ENCODE results near the gene R3HDM2.

The R3HDM2 gene

DNA sequence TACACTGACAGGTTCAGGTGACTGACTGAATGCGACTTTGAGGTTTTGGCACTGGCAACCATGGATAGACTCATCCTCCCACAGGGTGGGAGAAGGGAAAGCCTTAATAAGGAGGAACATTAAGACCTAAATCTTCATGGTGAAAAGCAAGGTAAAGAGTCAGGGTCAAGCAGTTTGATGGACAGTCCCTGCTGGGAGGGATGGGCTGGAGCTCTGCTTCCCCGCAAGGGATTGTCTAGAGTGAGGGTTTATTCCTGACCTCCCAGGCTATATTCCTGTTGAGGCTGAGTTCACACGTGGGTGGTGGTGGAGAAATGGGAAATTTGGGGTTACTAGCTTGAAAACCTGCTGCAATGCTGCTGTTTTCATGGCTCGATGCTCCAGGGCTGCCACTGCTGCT is 170.5 kb downstream of the R3HDM2 start:
- no peak for DNase-seq

GRCh38 chr12:57258977-57259970 is 171.6 kb downstream of the R3HDM2 start:
- no peak for DNase-seq

- no peak for DNase-seq
Observed at GRCh38 chr12:57255916-57256315, 174.9 kb downstream of the R3HDM2 start.

- DNase-seq = no peak
Observed at GRCh38 chr12:57254506-57255280, 176.2 kb downstream of the R3HDM2 start.

GRCh38 chr12:57250956-57251355 is 179.9 kb downstream of the R3HDM2 start, which contains the start of gene STAC3:
TSS of gene STAC3 (minus strand) at chr12:57251187. CDS start at chr12:57249636, 1,551 bp downstream.
- no peak for DNase-seq

DNA sequence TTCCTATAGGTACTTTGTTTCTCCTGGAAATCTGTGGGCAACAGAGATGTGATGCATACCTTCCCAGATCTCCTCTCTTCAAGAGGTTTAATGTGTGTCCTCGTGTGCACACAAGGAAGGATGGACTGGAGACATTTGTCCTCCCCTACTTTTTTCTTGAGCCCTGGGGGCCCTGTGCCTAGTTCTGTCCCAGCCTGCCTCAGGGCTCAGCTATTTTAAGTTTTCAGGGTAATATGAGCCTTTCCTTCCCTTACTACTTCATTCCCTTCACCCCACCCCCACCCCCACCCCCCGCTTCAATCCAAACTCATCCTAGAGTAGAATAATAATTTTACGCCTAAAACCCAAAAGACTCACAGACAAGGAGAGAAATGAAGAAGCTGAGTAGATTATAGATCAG is 180.3 kb downstream of the R3HDM2 start:
- no peak for DNase-seq

DNA sequence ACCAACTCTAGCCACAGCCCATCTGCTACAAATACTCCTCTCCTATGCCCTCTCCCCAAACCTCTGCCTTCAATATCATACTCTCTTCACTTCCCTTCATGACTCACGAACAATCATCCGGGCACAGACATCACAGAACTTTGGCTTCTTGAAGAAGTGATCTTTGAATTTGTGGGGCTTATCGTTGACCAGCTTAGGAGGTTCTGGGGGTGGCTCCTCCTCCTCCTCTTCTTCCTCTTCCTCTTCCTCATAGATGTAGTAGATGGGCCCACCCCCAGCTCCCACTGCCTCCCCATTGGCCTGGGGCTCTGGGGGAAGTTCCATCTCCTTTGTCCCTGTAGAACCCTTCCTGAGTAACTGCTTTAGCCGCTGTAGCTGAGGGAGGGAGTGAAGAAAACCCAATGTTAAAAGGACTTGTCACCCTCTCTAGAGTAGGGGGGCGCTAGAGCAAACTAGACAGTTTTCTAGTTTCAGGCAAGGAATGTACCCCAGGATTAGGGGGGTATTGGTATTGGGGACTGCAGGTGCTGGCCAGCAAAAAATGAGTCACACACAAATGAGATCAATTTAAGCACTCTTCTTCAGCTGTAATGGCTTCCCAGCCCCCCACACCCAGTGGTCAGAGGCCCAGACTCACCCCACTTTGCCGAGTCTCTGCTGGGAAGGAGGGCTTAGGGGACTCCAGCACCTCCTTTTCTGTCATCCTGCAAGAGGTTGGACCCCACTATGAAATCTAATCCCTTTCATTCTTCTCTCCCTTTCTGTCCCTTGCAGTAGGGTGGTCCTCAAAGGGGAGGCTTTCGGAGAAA is 181.7 kb downstream of the R3HDM2 start:
- DNase-seq = no peak

GRCh38 chr12:57247041-57247440 is 183.8 kb downstream of the R3HDM2 start:
- no peak for DNase-seq

DNA sequence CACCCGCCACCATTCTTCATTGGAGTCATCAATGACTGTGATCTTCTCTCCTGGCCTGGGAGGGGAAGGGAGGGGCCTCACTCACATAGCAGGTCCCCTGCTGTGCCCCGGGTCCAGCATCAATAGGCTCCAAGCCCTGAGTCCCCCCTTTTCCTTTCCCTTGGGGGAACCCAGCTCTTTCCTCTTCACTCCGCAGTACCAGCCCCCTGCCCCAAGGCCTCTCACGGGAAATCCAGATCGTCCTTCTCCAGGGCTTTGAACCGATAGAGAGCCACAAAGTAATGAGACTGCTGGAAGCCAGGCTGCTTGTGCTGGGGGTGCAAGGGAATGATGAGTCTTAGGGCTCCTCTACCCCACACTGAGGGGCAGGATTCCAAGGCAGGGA is 186.5 kb downstream of the R3HDM2 start:
- no peak for DNase-seq

GRCh38 chr12:57243521-57244311 is 187.1 kb downstream of the R3HDM2 start:
- DNase-seq = peak; percentile 68 to 70

GRCh38 chr12:57242691-57243454 is 188.0 kb downstream of the R3HDM2 start:
- DNase-seq = peak; percentile 61 to 90

- DNase-seq = no peak
Observed at GRCh38 chr12:57242329-57242690, 188.5 kb downstream of the R3HDM2 start.

GRCh38 chr12:57241402-57242310 is 189.2 kb downstream of the R3HDM2 start:
- DNase-seq = no peak

GRCh38 chr12:57240926-57241401 is 189.9 kb downstream of the R3HDM2 start:
- no peak for DNase-seq

GRCh38 chr12:57240066-57240921 is 190.5 kb downstream of the R3HDM2 start:
- DNase-seq = peak; percentile 60 to 71

DNA sequence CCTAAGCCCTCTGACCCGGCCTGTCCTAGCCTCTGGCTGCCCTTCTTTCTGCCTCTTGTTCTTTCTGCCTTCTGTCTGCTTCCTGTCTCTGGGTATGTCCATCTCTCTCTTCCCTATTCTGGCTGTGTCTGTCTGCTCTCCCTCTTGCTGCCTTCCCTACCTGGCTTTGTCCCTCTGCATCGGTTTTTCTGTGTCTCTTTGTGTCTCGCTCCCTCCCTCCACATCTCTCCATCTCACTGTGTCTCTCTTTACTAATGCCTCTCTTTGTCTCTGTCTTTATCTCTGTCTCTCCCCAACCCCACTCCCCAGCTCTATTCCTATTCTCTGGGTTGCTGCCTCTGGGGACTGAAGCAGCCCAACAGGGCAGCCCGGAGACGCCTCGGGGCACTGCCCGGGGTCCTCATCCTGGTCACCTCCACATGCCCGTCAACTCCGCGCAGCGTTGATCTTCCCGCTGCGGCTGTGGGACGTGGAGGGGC is 191.2 kb downstream of the R3HDM2 start:
- peak in 1 of 2 experiments; percentile 80 for DNase-seq

- DNase-seq = peak; percentile 89 to 90
Observed at GRCh38 chr12:57238854-57239554, 191.8 kb downstream of the R3HDM2 start.
